ENCODE data around the gene ZMAT5.

- TF ChIP-seq CTCF (conservative IDR thresholded peaks at IDR 0.05; ENCODE audit: low read depth, low read length) (no peak), EZH2 (IDR thresholded peaks at IDR 0.05; ENCODE audit: low read length, unreplicated experiment) (no peak), EZH2phosphoT487 (IDR thresholded peaks at IDR 0.05; ENCODE audit: borderline replicate concordance, low read length) (no peak)
These were observed at the start of gene ZMAT5 for GRCh38 chr22:29766632-29767170.

All from PC-3 (cell line).